Measurements from ENCODE around the gene OR6Y1. TPM values are rescaled to one million over a fixed set of nuclear protein-coding genes. Genes with fewer than 3 reads are reported as not detected.

Gene OR6Y1
- total and polyA plus RNA-seq, 4 donors = not detected

DNA sequence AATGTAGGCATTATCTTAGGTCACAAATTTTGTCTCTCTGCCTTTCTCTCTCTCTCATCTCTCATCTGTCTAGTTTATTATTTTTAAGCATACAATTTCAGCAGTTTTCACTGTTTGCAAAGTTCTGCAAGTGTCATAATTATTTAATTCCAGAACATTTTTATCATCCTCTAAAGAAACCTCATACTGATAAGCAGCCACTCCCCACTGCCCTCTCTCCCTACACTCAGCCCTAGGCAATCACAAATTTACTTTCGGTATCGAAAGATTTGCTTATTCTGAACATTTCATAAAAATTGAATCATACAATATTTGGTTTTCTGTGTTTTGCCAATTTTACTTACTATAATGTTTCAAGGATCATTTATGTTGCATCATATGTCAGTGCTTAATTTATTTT, 16.6 kb downstream of the OR6Y1 start:
- H3K27me3 ChIP-seq (ENCODE audit: control insufficient read depth in 4 of 4, insufficient read depth in 4 of 4, low read length in 3 of 4) = no peaks in the 10 kb centered on the region
- WGBS = 83% methylated on average over 2 of the region's 2 CpGs
- no peak for DNase-seq (ENCODE audit: low spot score)
- no peak overlapping the region for H3K9ac ChIP-seq (ENCODE audit: low read depth in 1 of 2, low read length in 2 of 2)
- no peak overlapping the region for H3K27ac ChIP-seq (ENCODE audit: low read depth in 1 of 2, low read length in 2 of 2)
- H3K36me3 ChIP-seq (ENCODE audit: control insufficient read depth in 4 of 4, insufficient read depth in 3 of 4, low read depth in 1 of 4, low read length in 3 of 4) = no peaks in the 10 kb centered on the region
- TF ChIP-seq TAF1 (conservative IDR thresholded peaks at IDR 0.05) = no peak
- TF ChIP-seq EGR1 (IDR thresholded peaks at IDR 0.05; ENCODE audit: low read depth in 2 of 2) = no peak
- TF ChIP-seq, protein P1, sequence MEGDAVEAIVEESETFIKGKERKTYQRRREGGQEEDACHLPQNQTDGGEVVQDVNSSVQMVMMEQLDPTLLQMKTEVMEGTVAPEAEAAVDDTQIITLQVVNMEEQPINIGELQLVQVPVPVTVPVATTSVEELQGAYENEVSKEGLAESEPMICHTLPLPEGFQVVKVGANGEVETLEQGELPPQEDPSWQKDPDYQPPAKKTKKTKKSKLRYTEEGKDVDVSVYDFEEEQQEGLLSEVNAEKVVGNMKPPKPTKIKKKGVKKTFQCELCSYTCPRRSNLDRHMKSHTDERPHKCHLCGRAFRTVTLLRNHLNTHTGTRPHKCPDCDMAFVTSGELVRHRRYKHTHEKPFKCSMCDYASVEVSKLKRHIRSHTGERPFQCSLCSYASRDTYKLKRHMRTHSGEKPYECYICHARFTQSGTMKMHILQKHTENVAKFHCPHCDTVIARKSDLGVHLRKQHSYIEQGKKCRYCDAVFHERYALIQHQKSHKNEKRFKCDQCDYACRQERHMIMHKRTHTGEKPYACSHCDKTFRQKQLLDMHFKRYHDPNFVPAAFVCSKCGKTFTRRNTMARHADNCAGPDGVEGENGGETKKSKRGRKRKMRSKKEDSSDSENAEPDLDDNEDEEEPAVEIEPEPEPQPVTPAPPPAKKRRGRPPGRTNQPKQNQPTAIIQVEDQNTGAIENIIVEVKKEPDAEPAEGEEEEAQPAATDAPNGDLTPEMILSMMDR (IDR thresholded peaks at IDR 0.05; ENCODE audit: low read depth, low read length, missing input control) = no peak
- TF ChIP-seq SP1 (IDR thresholded peaks at IDR 0.05) = no peak
- no peak for TF ChIP-seq FOXA1 (IDR thresholded peaks at IDR 0.05)
- no peak overlapping the region for H3K4me3 ChIP-seq (ENCODE audit: low read depth in 1 of 3, low read length in 3 of 3)
- no peaks in the 10 kb centered on the region for H3K4me1 ChIP-seq (ENCODE audit: control insufficient read depth in 4 of 4, insufficient read depth in 4 of 4, low read length in 3 of 4)
- no peaks in the 10 kb centered on the region for H3K9me3 ChIP-seq (ENCODE audit: control insufficient read depth in 4 of 4, low read length in 3 of 4)

DNA sequence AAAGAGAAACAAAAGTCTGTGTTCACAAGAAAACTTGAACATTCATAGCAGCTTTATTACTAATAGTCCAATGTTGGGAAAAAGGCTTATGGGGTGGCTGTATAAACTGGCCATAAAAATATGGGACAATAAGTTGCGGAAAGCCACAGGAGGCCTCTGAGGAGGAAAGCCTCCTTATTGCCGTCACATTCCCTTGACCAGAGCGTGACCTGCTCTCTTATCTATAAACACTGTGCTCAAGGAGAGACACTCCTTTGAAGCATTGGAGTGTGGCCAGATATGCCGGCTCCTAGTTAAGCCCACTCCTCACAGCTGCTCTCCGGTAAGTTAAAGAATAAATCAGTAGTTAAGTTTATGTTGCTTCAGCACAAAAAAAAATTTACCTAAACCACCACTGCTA, 19.7 kb downstream of the OR6Y1 start:
- no peak overlapping the region for H3K9ac ChIP-seq (ENCODE audit: low read depth in 1 of 2, low read length in 2 of 2)
- TF ChIP-seq YY1 (IDR thresholded peaks at IDR 0.05) = no peak
- TF ChIP-seq, protein P2, sequence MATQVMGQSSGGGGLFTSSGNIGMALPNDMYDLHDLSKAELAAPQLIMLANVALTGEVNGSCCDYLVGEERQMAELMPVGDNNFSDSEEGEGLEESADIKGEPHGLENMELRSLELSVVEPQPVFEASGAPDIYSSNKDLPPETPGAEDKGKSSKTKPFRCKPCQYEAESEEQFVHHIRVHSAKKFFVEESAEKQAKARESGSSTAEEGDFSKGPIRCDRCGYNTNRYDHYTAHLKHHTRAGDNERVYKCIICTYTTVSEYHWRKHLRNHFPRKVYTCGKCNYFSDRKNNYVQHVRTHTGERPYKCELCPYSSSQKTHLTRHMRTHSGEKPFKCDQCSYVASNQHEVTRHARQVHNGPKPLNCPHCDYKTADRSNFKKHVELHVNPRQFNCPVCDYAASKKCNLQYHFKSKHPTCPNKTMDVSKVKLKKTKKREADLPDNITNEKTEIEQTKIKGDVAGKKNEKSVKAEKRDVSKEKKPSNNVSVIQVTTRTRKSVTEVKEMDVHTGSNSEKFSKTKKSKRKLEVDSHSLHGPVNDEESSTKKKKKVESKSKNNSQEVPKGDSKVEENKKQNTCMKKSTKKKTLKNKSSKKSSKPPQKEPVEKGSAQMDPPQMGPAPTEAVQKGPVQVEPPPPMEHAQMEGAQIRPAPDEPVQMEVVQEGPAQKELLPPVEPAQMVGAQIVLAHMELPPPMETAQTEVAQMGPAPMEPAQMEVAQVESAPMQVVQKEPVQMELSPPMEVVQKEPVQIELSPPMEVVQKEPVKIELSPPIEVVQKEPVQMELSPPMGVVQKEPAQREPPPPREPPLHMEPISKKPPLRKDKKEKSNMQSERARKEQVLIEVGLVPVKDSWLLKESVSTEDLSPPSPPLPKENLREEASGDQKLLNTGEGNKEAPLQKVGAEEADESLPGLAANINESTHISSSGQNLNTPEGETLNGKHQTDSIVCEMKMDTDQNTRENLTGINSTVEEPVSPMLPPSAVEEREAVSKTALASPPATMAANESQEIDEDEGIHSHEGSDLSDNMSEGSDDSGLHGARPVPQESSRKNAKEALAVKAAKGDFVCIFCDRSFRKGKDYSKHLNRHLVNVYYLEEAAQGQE (IDR thresholded peaks at IDR 0.05) = no peak
- TF ChIP-seq RAD21 (IDR thresholded peaks at IDR 0.05) = no peak
- no peak for TF ChIP-seq HNF4A (conservative IDR thresholded peaks at IDR 0.05)
- TF ChIP-seq TAF1 (conservative IDR thresholded peaks at IDR 0.05) = no peak
- TF ChIP-seq FOXA1 (IDR thresholded peaks at IDR 0.05) = no peak
- no peak for TF ChIP-seq SP1 (IDR thresholded peaks at IDR 0.05)
- TF ChIP-seq, protein P3, sequence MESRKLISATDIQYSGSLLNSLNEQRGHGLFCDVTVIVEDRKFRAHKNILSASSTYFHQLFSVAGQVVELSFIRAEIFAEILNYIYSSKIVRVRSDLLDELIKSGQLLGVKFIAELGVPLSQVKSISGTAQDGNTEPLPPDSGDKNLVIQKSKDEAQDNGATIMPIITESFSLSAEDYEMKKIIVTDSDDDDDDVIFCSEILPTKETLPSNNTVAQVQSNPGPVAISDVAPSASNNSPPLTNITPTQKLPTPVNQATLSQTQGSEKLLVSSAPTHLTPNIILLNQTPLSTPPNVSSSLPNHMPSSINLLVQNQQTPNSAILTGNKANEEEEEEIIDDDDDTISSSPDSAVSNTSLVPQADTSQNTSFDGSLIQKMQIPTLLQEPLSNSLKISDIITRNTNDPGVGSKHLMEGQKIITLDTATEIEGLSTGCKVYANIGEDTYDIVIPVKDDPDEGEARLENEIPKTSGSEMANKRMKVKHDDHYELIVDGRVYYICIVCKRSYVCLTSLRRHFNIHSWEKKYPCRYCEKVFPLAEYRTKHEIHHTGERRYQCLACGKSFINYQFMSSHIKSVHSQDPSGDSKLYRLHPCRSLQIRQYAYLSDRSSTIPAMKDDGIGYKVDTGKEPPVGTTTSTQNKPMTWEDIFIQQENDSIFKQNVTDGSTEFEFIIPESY (IDR thresholded peaks at IDR 0.05) = no peak
- TF ChIP-seq GABPA (IDR thresholded peaks at IDR 0.05 in 1 of 2, conservative IDR thresholded peaks at IDR 0.05 in 1 of 2) = no peak
- TF ChIP-seq FOXA2 (IDR thresholded peaks at IDR 0.05) = no peak
- no peak for TF ChIP-seq NR2F2 (IDR thresholded peaks at IDR 0.05)
- TF ChIP-seq HNF4G (IDR thresholded peaks at IDR 0.05) = no peak
- no peaks in the 10 kb centered on the region for H3K4me1 ChIP-seq (ENCODE audit: control insufficient read depth in 4 of 4, insufficient read depth in 4 of 4, low read length in 3 of 4)
- whole genome bisulfite sequencing = 41% methylated on average over 5 of the region's 5 CpGs
- H3K27ac ChIP-seq (ENCODE audit: low read depth in 1 of 2, low read length in 2 of 2) = no peak overlapping the region
- no peak overlapping the region for H3K4me3 ChIP-seq (ENCODE audit: low read depth in 1 of 3, low read length in 3 of 3)
- no peaks in the 10 kb centered on the region for H3K9me3 ChIP-seq (ENCODE audit: control insufficient read depth in 4 of 4, low read length in 3 of 4)
- no peaks in the 10 kb centered on the region for H3K36me3 ChIP-seq (ENCODE audit: control insufficient read depth in 4 of 4, insufficient read depth in 3 of 4, low read depth in 1 of 4, low read length in 3 of 4)
- no peak for DNase-seq (ENCODE audit: low spot score)
- no peaks in the 10 kb centered on the region for H3K27me3 ChIP-seq (ENCODE audit: control insufficient read depth in 4 of 4, insufficient read depth in 4 of 4, low read length in 3 of 4)

Measured in liver (tissue), 9 donors.